Endothelial cell of umbilical vein (primary cell): ENCODE data around the gene PLPPR4.

Experiments used
- EZH2 ChIP-seq: IDR thresholded peaks from 2 replicates; pipeline ENCODE4 v1.6.1; 2012; ENCODE audit warnings: borderline replicate concordance, low read depth, mild to moderate bottlenecking, moderate library complexity, low read length, inconsistent platforms; ENCODE audit not compliant: severe bottlenecking
- JUN ChIP-seq: IDR thresholded peaks from 2 replicates; pipeline ENCODE4 v1.6.1; 2011; ENCODE audit warnings: borderline replicate concordance, low read depth; ENCODE audit not compliant: insufficient read length, insufficient read depth
- POLR2A ChIP-seq: IDR thresholded peaks from 2 replicates; pipeline ENCODE4 v1.6.1; 2012; ENCODE audit warnings: low read depth, mild to moderate bottlenecking, control low read depth, low read length
- POLR2AphosphoS5 ChIP-seq: IDR thresholded peaks from 2 replicates; pipeline ENCODE4 v1.6.1; 2012; ENCODE audit warnings: low read depth, mild to moderate bottlenecking, control low read depth, low read length, moderate library complexity; ENCODE audit not compliant: insufficient read depth
- TF ChIP-seq, protein P1 (sequence below): IDR thresholded peaks from 2 replicates; pipeline ENCODE4 v1.6.1; 2011; ENCODE audit not compliant: insufficient read depth, insufficient read length
- TF ChIP-seq, protein P2 (sequence below), 2 donors: IDR thresholded peaks; 1 replicate in 1 of 2; 2 replicates in 1 of 2; pipeline ENCODE4 v1.5.1; 2011; ENCODE audit warnings: low read length in 2 of 2, mild to moderate bottlenecking in 2 of 2, moderate library complexity in 2 of 2, control low read depth in 1 of 2, inconsistent platforms in 1 of 2, low read depth in 1 of 2; ENCODE audit not compliant: insufficient read depth in 1 of 2; ENCODE audit errors: extremely low read depth in 1 of 2

DNA sequence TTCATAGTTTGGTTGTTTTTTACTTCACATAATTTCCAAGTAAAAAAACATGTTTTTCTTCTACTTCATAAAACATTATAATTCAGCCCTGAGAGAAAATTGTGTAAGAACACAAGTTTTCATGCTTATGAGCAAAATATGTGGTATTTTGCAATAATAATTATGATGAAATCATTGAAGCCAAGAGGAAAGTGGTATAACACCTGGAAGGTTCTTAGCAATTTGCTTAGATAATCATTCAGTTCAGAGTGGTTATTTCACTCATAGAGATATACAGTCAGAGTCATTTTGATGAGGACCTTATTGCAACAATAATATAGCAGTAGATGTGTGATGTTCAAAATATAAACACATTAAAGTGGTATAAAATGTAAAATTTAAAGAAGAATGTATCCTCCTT lies 94.5 kb downstream of the PLPPR4 start:
- TF ChIP-seq EZH2 (no peak), JUN (no peak), POLR2A (no peak), POLR2AphosphoS5 (no peak)
- TF ChIP-seq, protein P1, sequence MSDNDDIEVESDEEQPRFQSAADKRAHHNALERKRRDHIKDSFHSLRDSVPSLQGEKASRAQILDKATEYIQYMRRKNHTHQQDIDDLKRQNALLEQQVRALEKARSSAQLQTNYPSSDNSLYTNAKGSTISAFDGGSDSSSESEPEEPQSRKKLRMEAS = no peak
- TF ChIP-seq, protein P2, sequence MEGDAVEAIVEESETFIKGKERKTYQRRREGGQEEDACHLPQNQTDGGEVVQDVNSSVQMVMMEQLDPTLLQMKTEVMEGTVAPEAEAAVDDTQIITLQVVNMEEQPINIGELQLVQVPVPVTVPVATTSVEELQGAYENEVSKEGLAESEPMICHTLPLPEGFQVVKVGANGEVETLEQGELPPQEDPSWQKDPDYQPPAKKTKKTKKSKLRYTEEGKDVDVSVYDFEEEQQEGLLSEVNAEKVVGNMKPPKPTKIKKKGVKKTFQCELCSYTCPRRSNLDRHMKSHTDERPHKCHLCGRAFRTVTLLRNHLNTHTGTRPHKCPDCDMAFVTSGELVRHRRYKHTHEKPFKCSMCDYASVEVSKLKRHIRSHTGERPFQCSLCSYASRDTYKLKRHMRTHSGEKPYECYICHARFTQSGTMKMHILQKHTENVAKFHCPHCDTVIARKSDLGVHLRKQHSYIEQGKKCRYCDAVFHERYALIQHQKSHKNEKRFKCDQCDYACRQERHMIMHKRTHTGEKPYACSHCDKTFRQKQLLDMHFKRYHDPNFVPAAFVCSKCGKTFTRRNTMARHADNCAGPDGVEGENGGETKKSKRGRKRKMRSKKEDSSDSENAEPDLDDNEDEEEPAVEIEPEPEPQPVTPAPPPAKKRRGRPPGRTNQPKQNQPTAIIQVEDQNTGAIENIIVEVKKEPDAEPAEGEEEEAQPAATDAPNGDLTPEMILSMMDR (IDR thresholded peaks at IDR 0.05; ENCODE audit: extremely low read depth in 1 of 2, insufficient read depth in 1 of 2, low read depth in 1 of 2, low read length in 2 of 2) = no peak
